GM12865 (cell line): ENCODE data around the gene TUBD1.
"Not testable (repeated sequence)": the region's sequence is repeated elsewhere in the genome, so short reads cannot be mapped to it uniquely, and the experiment has no call there.

Source experiments
- DNase-seq: peaks from one replicate; pipeline ENCODE4 v3.0.0; 2010; ENCODE audit warnings: low read depth
- H3K4me3 ChIP-seq: 2 replicates; pipeline ENCODE4 v1.5.1; 2011; ENCODE audit warnings: mild to moderate bottlenecking, low read depth, low read length, control low read depth
- CTCF ChIP-seq: IDR thresholded peaks from 2 replicates; pipeline ENCODE4 v1.5.1; 2011; ENCODE audit warnings: low read length, control low read depth, low read depth, inconsistent platforms; ENCODE audit not compliant: insufficient read depth; ENCODE audit errors: missing control alignments

Gene TUBD1

GRCh38 chr17:59856859-59857794, 35.6 kb downstream of the TUBD1 start:
- TF ChIP-seq CTCF, result no peak
- no peak overlapping the region for H3K4me3 ChIP-seq
- DNase-seq, result no peak

- not testable (repeated sequence) for DNase-seq, H3K4me3 ChIP-seq
These were observed 38.6 kb downstream of the TUBD1 start for GRCh38 chr17:59853919-59854729.

- DNase-seq, result peak; percentile 88
- H3K4me3 ChIP-seq, result no peak overlapping the region
- peak; percentile 63 for TF ChIP-seq CTCF
These were observed 39.4 kb downstream of the TUBD1 start for GRCh38 chr17:59853168-59853918.

GRCh38 chr17:59852847-59853167, 39.9 kb downstream of the TUBD1 start:
- not testable (repeated sequence) for H3K4me3 ChIP-seq

GRCh38 chr17:59851439-59852375, 41.0 kb downstream of the TUBD1 start:
- no peak for TF ChIP-seq CTCF
- H3K4me3 ChIP-seq, result no peak overlapping the region
- no peak for DNase-seq

More at GRCh38 chr17:59852847-59853167, 39.9 kb downstream of the TUBD1 start:
- not testable (repeated sequence) for DNase-seq

GRCh38 chr17:59850311-59850710, 42.4 kb downstream of the TUBD1 start:
- DNase-seq, H3K4me3 ChIP-seq: not testable (repeated sequence)

- peak; percentile 93 for DNase-seq
- no peak overlapping the region for H3K4me3 ChIP-seq
- TF ChIP-seq CTCF, result no peak
These were observed 44.0 kb downstream of the TUBD1 start for GRCh38 chr17:59848778-59849177.
